GM21423 (cell line): Measurements from ENCODE around the gene TNXB.
"Not testable (repeated sequence)": the region's sequence is repeated elsewhere in the genome, so short reads cannot be mapped to it uniquely, and the experiment has no call there.

ENCODE experiments used
- ATAC-seq: cut with Tn5 transposase; IDR thresholded peaks from one replicate; pipeline ENCODE4 v1.9.1; 2021; ENCODE audit warnings: mild to moderate bottlenecking, moderate library complexity; ENCODE audit not compliant: unreplicated experiment

The TNXB gene

GRCh38 chr6:32043589-32044380 is 65.4 kb downstream of the TNXB start:
- ATAC-seq, result not testable (repeated sequence)

- ATAC-seq, result not testable (repeated sequence)
These were observed 66.9 kb downstream of the TNXB start for GRCh38 chr6:32042276-32042675.

- ATAC-seq, result not testable (repeated sequence)
These were observed 67.8 kb downstream of the TNXB start for GRCh38 chr6:32041385-32041784.

GRCh38 chr6:32041050-32041321 is 68.2 kb downstream of the TNXB start:
- ATAC-seq, result not testable (repeated sequence)

- ATAC-seq, result not testable (repeated sequence)
These were observed 68.7 kb downstream of the TNXB start for GRCh38 chr6:32040299-32041049.

GRCh38 chr6:32039321-32040274 is 69.5 kb downstream of the TNXB start:
- ATAC-seq, result not testable (repeated sequence)

- ATAC-seq, result not testable (repeated sequence)
These were observed 70.3 kb downstream of the TNXB start for GRCh38 chr6:32038878-32039277.

- ATAC-seq, result not testable (repeated sequence)
These were observed 71.3 kb downstream of the TNXB start, which contains the start of gene CYP21A2 for GRCh38 chr6:32037598-32038524. Gene CYP21A2 (plus strand): TSS chr6:32038415. CDS start chr6:32038423, 8 bp downstream.

GRCh38 chr6:32037136-32037535 is 72.0 kb downstream of the TNXB start:
- not testable (repeated sequence) for ATAC-seq

GRCh38 chr6:32035283-32036013 is 73.7 kb downstream of the TNXB start:
- ATAC-seq, result not testable (repeated sequence)

- ATAC-seq, result not testable (repeated sequence)
These were observed 79.6 kb downstream of the TNXB start for GRCh38 chr6:32029553-32029952.

- not testable (repeated sequence) for ATAC-seq
These were observed 80.5 kb downstream of the TNXB start for GRCh38 chr6:32028631-32029030.

GRCh38 chr6:32022100-32022499 is 87.0 kb downstream of the TNXB start:
- not testable (repeated sequence) for ATAC-seq

GRCh38 chr6:32014547-32014946 is 94.6 kb downstream of the TNXB start, which contains the start of gene C4B:
Gene C4B (plus strand): TSS chr6:32014795. CDS start chr6:32014846, 51 bp downstream.
- not testable (repeated sequence) for ATAC-seq

- not testable (repeated sequence) for ATAC-seq
These were observed 95.4 kb downstream of the TNXB start for GRCh38 chr6:32013738-32014137.

- not testable (repeated sequence) for ATAC-seq
These were observed 96.1 kb downstream of the TNXB start for GRCh38 chr6:32012941-32013617.

GRCh38 chr6:32010856-32011530 is 98.1 kb downstream of the TNXB start:
- not testable (repeated sequence) for ATAC-seq

- not testable (repeated sequence) for ATAC-seq
These were observed 99.6 kb downstream of the TNXB start for GRCh38 chr6:32009537-32009936.
